ACC112 (cell line): ENCODE measurements around the gene NUP62.

Experiments
- H2AFZ ChIP-seq: fragments of 200-600 bp; sonication (generic); one replicate; pipeline ENCODE4 v1.6.0; 2017; ENCODE audit warnings: antibody characterized with exemption, low read length; ENCODE audit not compliant: unreplicated experiment
- H3K27ac ChIP-seq: fragments of 200-600 bp; sonication (generic); 2 replicates; pipeline ENCODE4 v1.5.1; 2014; ENCODE audit warnings: low read depth, mild to moderate bottlenecking, antibody characterized with exemption, low read length, moderate library complexity
- H3K27me3 ChIP-seq: fragments of 200-600 bp; sonication (generic); 2 replicates; pipeline ENCODE4 v1.6.1; 2014; ENCODE audit warnings: mild to moderate bottlenecking, antibody characterized with exemption, low read length, moderate library complexity, mixed read lengths; ENCODE audit not compliant: insufficient read depth
- H3K36me3 ChIP-seq: fragments of 200-600 bp; sonication (generic); 2 replicates; pipeline ENCODE4 v1.6.1; 2016; ENCODE audit warnings: mild to moderate bottlenecking, antibody characterized with exemption, low read length, moderate library complexity, mixed read lengths; ENCODE audit not compliant: insufficient read depth
- H3K4me1 ChIP-seq: fragments of 200-600 bp; sonication (generic); one replicate; pipeline ENCODE4 v1.6.1; 2016; ENCODE audit warnings: low read length, mixed read lengths; ENCODE audit not compliant: insufficient read depth, unreplicated experiment, control insufficient read depth
- H3K4me3 ChIP-seq: fragments of 200-600 bp; sonication (generic); 2 replicates; pipeline ENCODE4 v1.5.1; 2014; ENCODE audit warnings: mild to moderate bottlenecking, low read depth, low read length
- H3K79me2 ChIP-seq: fragments of 200-600 bp; sonication (generic); one replicate; pipeline ENCODE4 v1.6.0; 2016; ENCODE audit warnings: low read length; ENCODE audit not compliant: control insufficient read depth, unreplicated experiment, insufficient read depth

The NUP62 gene

DNA sequence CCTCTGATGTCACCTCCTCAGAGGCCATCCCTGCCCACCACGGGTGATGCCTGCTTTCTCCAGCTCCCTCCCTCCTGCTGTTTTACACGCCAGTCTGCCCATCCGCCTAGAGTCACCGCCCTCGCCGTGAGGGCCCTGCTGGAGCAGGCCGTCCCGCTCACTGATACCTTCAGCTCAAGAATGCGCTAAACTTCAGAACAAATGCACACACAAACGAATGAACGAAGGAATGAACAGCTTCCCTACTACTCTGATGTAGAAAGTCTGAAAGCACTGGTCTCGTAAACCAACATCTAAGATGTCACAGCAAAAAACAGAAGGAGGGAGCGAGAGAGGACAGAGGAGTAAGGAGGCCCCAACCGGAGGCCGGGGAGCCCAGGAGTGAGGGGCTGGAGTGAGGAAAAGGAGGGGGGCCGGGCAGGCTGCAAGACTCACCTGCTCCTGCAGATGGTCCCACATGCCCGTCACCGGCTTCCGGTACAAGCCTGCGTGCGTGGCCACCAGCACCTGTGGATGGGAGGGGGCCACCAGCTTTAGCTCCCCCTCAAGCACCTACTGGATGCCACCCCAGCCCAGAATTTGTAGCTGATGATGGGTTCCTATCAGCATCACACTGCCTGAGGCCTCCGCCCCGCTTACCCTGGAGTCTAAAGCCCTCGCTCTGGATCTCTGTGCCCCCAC is 65.9 kb downstream of the NUP62 start:
- Histone ChIP-seq H3K36me3 (no peaks in the 10 kb centered on the region), H2AFZ (no peak overlapping the region), H3K4me3 (no peak overlapping the region), H3K27ac (no peak overlapping the region), H3K79me2 (peaks cover 20% of the 10 kb centered on the region), H3K27me3 (no peaks in the 10 kb centered on the region), H3K4me1 (peaks cover 24% of the 10 kb centered on the region)

DNA sequence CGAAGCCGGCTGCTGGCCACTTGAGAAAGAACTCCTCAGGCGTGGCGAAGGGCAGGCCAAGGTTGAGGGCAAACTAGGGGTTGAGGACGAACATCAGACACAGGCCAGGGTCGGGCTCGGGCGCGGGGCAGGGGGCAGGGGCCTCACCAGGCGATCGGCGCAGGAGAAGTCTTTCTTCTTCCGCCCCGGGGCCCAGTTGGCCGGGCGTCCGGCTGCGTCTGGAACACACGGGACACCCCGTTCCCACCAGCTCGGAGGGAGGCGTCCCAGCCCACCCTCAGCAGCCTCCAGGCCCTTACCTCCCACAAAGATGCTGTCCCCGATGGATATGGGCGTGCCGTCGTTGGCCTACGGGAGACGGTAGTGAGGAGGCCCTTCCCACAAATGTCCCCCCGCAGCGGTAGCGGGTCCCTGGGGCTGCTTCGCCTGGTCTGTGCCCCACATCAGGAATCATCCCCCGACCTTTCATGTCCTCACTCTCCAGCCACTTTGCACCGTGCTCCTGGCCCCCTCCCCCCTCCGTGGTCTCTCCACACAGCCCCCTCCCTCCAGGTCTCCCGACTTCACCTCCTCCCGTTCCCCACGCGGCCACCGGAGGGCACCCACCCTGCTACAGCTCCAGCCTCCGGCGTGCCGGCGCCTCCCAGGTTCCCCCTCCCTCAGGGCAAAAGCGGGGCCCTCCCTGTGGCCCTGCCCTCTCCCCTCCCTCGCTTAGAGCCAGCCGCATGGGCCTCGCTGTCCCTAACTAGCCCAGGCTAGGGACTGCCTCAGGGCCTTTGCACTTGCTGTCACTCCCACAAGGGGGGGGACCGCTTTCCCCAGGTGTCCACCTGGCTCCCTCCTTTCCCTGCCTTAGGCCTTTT is 66.7 kb downstream of the NUP62 start:
- Histone ChIP-seq H3K4me1 (peaks cover 23% of the 10 kb centered on the region), H3K27ac (no peak overlapping the region), H3K36me3 (no peaks in the 10 kb centered on the region), H2AFZ (no peak overlapping the region), H3K27me3 (no peaks in the 10 kb centered on the region), H3K79me2 (peaks cover 20% of the 10 kb centered on the region), H3K4me3 (no peak overlapping the region)

DNA sequence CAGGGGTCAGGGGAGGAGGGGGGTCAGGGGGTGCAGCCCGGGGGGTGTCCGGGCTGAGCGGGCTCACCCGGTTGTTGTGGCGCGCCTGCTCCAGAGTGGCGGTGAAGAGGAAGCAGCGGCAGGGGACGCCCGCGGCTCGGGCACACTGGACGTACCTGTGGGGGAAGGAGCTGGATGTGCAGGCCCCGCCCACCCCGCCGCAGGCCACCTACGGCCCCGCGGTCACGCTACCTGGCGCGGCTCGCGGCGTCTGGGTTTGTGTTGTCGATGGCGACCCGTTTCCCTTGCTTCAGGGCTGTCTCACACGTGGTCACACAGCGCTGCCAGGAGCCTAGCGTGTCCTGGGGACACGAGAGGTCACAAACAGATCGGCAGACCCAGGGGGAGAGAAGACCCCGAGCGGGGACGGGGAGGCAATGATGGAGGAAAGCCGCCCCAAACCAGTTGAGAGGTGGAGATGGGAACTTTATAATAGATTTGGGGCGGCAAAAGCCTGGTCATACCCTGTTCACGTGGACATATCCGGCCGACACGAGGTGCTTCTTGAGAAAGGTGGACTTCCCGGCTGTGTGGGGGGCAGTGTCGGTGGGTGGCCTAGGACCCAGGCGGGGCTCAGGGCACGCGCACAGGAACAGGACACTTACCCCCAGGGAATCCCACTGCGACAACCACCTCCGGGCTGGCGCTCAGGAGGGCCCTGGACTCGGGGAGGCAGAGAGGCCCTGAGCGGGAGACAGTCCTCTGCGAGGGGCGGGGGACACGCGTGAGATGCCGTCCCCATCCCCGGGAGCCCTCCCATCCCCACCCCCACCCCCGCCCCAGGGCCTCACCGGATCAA is 67.5 kb downstream of the NUP62 start:
- no peak overlapping the region for H3K27ac ChIP-seq
- peaks cover 23% of the 10 kb centered on the region for H3K4me1 ChIP-seq
- no peaks in the 10 kb centered on the region for H3K36me3 ChIP-seq

DNA sequence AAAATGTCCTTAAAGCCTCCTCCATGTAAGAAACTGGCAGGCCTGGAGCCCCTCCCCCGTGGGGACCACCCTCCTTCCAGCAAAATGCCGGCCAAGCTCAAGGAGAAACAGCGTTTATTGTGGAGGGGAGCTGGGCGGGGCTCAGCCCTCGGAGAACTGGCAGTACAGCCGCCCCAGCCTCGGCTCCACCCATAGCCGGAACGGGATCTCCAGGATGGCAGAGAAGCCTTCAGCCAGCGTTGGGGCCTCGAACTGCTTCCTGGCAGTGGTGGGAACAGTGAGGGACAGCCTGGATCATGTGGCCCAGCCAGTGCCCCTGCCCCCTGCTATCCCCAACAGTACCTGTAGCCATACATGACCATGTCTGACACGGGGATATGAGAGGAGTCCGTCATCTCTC is 68.2 kb downstream of the NUP62 start:
- no peaks in the 10 kb centered on the region for H3K36me3 ChIP-seq
- no peak overlapping the region for H2AFZ ChIP-seq
- H3K4me3 ChIP-seq, result no peak overlapping the region
- H3K27ac ChIP-seq, result no peak overlapping the region
- peaks cover 13% of the 10 kb centered on the region for H3K79me2 ChIP-seq
- H3K4me1 ChIP-seq, result peaks cover 19% of the 10 kb centered on the region
- H3K27me3 ChIP-seq, result no peaks in the 10 kb centered on the region

More for the DNA sequence above, 67.5 kb downstream of the NUP62 start:
- H3K27me3 ChIP-seq, result no peaks in the 10 kb centered on the region
- no peak overlapping the region for H2AFZ ChIP-seq
- no peak overlapping the region for H3K4me3 ChIP-seq
- H3K79me2 ChIP-seq, result peaks cover 20% of the 10 kb centered on the region

DNA sequence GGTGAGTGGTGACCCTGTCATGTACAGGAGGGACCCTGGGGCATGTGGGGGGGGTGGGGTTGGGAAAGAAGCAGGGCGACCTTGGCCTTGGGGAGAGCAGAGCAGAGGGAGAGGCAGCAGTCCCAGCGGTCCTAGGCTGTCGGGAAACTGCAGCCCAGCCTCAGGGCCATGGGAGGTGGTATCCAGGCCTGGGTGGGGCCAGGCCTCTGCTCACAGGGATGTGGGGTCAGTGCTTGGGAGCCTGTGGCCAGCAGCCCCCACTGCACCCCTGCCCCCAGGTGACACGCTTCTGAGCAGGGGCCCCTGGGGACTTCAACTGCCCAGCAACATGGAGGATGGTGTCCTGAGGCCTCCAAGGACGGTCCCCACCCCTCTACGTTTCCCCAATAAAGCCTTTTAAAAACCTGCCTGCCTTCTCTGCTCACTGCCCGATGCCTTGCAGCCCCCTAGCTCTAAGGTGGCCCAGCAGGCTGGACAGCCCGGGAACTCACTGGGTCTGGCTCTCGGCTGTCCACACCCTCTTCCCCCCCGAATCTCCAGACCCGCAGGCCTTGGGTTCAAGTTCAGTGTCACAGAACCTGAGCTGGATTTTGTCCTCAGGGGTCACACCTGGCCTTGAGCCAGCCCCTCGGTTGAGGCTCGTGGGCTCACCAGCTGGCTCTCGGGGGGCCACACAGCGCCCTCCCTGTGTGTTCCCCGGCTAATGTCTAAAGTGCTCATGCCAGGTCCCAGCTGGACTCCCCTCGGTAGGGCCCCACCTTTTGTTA is 68.8 kb downstream of the NUP62 start:
- Histone ChIP-seq H3K27ac (no peak overlapping the region), H2AFZ (no peak overlapping the region), H3K79me2 (peaks cover 11% of the 10 kb centered on the region), H3K27me3 (no peaks in the 10 kb centered on the region), H3K4me3 (no peak overlapping the region), H3K36me3 (no peaks in the 10 kb centered on the region), H3K4me1 (peaks cover 15% of the 10 kb centered on the region)

DNA sequence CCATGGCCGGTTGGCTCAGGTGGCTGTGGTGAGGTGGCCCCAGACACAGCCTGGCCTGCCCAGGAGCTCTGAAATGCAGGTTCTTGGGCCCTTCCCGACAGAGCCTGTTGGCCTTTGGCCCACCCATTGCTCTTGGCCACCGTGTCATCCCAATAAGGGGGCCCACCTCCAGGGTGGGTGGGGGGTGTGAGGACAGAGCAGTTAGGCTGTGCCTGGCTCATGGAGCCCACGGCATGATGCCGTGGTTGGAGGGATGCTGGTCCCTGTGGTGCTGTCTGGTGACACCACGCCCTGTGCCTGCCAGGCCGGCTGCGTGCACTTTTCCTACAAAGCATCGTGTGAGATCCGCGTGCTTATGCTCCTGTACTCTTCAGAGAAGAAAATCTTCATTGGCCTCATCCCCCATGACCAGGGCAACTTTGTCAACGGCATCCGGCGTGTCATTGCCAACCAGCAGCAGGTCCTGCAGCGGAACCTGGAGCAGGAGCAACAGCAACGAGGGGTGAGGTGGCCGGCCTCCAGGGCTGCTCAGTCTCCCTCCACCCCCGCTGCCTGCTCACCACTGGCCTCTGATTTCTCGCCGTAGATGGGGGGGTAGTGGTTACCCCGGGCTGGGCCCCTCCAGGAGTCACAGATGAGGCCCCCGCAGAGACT is 69.5 kb downstream of the NUP62 start:
- no peak overlapping the region for H3K4me3 ChIP-seq
- no peak overlapping the region for H2AFZ ChIP-seq
- peaks cover 15% of the 10 kb centered on the region for H3K4me1 ChIP-seq
- H3K36me3 ChIP-seq, result no peaks in the 10 kb centered on the region
- H3K27me3 ChIP-seq, result no peaks in the 10 kb centered on the region
- peak overlapping the region; percentile 42 for H3K27ac ChIP-seq
- peaks cover 7% of the 10 kb centered on the region for H3K79me2 ChIP-seq

DNA sequence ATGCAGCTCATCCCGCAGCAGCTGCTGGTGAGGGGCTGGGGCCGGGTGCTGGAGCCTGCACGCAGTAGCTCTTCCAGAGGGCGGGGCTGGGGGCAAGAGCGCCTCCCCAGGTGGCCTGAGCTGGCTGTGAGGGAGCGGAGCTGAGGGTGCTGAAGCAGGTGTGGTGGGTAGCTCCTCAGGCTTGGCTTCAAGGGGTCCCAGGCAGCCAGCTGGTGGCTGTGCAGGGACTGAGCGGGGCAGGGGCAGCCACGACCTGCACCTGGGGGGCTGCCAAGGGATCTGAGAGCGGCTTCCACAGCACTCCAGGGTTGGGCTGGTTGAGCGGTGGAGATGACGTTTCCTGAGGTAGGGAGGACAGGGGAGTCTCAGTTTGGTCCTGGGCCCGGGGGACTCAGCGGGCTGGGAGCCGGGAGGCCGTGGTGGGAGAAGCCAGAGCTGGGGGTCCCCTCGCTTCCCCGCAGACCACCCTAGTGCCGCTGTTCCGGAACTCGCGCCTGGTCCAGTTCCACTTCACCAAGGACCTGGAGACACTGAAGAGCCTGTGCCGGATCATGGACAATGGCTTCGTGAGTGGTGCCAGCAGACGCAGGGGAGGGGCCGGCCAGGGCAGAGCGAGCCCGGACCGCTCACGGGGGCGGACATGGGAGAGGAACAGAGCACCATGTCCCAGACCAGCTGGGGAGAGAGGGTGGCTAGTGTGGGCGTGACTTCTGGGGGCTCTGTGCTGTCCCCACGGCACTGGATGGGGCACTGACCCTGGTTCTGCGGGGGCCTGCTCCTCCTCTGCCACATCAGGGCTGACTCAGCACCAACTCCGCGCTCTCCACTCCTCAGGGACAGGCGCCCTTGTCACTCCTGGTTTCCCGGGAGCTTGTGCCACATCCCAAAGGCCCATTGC is 71.0 kb downstream of the NUP62 start:
- no peaks in the 10 kb centered on the region for H3K36me3 ChIP-seq
- no peak overlapping the region for H2AFZ ChIP-seq
- peaks cover 5% of the 10 kb centered on the region for H3K79me2 ChIP-seq
- peak overlapping the region; percentile 54 for H3K27ac ChIP-seq
- H3K4me3 ChIP-seq, result no peak overlapping the region
- H3K27me3 ChIP-seq, result no peaks in the 10 kb centered on the region
- H3K4me1 ChIP-seq, result peaks cover 15% of the 10 kb centered on the region

- H3K4me3 ChIP-seq, result no peak overlapping the region
- peaks cover 16% of the 10 kb centered on the region for H3K4me1 ChIP-seq
- no peaks in the 10 kb centered on the region for H3K36me3 ChIP-seq
- no peak overlapping the region for H3K27ac ChIP-seq
- peaks cover 9% of the 10 kb centered on the region for H3K79me2 ChIP-seq
- H2AFZ ChIP-seq, result no peak overlapping the region
- no peaks in the 10 kb centered on the region for H3K27me3 ChIP-seq
Observed at GRCh38 chr19:49857838-49858087, 71.5 kb downstream of the NUP62 start.

DNA sequence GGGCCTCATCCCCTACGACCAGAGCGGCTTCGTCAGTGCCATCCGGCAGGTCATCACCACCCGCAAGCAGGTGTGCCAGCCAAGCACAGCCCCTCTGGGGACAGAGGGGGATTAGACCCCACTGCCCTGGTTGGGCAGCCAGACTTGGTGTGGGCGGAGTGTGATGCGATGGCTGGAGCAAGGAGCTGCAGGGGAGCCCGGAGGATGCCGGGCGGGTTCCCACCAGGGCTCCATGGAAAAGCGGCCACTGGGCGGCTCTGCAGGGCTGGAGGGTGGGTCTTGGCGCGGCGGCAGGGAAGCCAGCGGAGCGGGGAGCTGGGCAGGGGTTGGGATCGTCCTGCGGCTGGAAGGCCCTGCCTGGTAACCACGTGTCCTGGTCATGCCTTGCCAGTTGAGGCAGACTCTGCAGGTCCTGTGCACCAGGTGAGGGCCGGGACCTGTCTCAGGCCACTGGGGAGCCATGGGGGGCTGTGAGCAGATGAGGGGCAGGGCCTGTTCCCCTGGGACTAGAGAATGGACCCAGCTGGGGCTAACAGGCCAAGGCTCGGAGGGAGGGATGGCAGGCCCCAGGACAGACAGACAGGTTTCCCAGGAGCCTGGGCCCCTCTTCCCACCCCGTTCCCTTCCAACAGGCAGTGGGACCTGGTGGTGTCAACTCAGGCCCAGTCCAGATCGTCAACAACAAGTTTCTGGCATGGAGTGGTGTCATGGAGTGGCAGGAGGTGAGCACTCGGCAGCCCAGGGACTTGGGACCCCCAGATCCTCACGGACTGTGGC is 72.1 kb downstream of the NUP62 start:
- no peak overlapping the region for H2AFZ ChIP-seq
- no peak overlapping the region for H3K27ac ChIP-seq
- H3K27me3 ChIP-seq, result no peaks in the 10 kb centered on the region
- peaks cover 21% of the 10 kb centered on the region for H3K4me1 ChIP-seq
- no peaks in the 10 kb centered on the region for H3K36me3 ChIP-seq
- peaks cover 14% of the 10 kb centered on the region for H3K79me2 ChIP-seq
- H3K4me3 ChIP-seq, result no peak overlapping the region
